HG03354 (cell line): ENCODE results near the gene FANCD2.
A peak's percentile ranks its signal among the peaks of the same experiment; 100 is the strongest.
"Not testable (repeated sequence)": the region's sequence is repeated elsewhere in the genome, so short reads cannot be mapped to it uniquely, and the experiment has no call there.

Experiments used
- ATAC-seq: cut with Tn5 transposase; IDR thresholded peaks from one replicate; pipeline ENCODE4 v1.9.1; 2021; ENCODE audit warnings: mild to moderate bottlenecking; ENCODE audit not compliant: unreplicated experiment, poor library complexity, severe bottlenecking

FANCD2 gene

DNA sequence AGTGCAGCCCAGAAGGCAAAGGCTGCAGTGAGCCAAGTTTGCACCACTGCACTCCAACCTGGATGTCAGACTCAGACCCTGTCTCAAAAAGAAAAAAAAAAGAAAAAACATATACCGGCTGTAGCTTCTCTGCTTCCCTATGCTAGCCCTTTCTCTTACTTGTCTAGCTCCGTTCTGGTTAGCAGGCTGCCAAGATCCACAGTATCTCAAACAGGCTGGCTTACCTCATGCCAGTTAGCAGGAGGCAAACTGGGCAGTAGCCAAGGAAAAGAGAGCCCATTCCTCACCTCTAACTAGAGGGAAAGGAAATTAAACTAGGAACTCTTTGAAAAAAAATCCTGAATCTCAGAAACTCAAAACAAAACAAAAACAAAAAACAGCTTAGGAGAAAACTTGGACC lies 65.2 kb downstream of the FANCD2 start:
- ATAC-seq, result not testable (repeated sequence)

DNA sequence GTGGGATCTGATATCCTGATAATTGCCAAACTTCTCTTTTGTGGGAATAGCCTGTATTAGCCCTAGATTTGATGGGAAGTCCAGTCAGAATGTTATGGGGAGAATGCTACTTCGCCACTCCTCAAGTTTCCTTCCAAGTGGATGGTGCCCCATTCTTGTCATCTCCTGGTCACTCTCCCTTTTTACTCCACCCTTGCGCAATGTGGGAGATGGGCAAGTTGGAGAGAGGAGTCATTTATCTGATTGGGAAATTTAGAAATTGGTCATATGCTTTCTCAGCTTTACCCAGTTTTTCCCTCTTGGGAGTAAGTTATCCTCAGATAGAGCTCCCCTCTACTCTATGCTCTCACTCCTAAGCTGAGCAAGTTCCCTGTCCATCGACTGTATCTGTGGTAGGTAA lies 67.4 kb downstream of the FANCD2 start:
- no peak for ATAC-seq

DNA sequence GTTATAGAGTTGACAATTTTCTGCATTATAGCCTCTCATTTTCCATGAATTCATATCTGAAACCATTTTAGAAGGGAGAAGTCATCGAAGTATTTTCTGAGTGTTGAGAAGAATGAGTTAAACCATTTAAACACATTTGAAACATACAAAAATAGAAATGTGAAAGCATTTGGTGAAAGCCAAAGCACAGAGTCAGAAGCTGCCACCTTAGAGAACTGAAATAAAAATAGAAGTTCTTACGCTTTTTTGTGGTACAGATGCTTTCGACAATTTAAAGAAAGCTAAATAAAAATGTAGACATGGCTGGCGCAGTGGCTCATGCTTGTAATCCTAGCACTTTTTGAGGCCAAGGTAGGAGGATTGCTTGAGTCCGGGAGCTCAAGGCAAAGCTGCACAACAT lies 72.8 kb downstream of the FANCD2 start:
- no peak for ATAC-seq

DNA sequence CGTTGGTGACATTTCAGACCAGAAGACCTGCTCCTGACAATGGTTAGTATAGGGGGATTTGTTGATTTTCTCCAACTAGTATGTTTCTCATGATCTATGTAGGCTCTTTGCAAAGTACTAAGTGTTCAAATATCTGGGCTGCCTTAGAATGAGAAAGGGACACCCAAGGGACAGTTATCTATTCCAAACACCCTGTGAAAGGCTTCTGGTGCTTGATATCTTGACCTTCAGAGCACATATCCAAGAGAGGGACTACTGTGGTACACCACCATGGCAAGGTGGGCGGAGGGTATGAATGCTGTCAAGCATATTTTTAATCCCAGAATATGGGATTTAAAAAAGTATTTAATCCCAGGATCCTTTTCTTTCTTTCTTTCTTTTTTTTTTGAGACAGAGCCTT lies 80.7 kb downstream of the FANCD2 start:
- ATAC-seq, result no peak

DNA sequence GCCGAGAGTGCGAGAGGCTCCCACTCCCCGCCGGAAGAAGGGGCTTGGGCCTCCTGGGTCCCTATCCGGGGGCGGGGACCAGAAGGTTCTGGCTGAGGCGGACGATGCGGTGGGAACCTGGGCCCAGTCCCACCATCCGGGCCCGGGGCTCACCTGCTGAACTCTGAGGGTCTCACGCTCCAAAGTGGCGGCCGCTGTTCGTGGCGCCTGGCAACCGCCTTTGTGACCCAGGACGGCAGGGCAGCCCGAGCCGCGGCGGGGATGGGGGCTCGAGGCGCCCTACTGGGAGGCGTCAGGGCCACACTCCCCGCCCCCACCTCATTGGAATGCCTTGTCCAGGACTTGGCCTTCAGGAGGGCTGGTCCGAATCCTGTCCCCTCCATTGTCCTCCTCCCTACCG lies 81.9 kb downstream of the FANCD2 start, which contains the start of gene FANCD2OS:
Gene FANCD2OS (minus strand): TSS at position 165 of the 400 bp plus-strand sequence. CDS start 3,481 bp downstream, outside the sequence.
- no peak for ATAC-seq

DNA sequence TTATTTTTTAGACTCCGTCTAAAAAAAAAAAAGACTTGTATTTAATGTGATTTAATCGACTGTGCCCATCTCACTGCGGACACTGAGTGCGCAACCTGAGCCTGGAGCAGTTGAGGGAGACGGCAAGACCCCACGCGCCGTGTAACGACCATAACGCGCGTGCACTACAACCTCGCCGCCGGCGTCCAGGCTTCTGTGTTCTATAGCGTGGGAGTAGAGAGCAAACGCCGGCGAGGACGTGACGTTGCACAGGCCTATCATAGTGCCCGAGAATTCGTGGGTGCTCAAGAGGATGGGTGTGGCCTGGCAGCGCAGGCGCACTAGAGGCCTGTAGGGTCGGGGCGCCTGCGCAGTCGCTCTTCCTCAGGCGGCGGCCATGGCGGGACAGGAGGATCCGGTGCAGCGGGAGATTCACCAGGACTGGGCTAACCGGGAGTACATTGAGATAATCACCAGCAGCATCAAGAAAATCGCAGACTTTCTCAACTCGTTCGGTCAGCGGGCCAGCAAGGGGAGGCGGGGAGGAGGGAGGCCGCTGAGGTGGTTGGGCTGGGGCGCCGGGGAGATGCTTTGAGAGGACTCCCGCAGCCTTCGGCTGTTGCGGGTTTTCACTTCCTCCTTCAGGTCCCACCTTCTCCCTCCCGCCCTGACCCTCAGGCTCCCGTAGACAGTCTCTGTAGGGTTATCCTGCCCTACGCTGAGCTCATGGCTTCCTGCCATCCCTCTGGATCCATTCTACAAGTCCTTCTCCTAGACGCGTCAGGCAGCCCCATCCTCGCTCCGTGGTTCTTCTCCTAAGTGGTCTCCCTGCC lies 89.3 kb downstream of the FANCD2 start, which contains the start of gene BRK1:
Gene BRK1 (plus strand): TSS at position 350 of the 812 bp plus-strand sequence. CDS start 27 bp downstream, at position 377.
- ATAC-seq, result peak; percentile 97

DNA sequence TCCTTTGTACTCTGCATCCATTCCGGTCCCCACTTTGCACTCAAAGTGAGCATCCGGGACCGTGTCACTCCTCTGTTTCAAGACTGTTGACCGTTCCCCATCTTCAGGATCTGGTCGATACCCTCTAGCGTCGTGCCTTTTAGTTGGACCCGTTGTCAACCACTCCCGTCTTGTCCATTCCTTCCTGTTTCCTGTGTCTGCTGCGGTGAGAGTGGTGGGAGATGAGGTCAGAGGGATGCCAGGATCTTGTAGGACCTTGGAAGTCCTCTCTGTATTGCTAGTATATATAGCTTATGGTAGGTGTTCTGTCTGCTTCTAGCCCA lies 89.9 kb downstream of the FANCD2 start:
- ATAC-seq, result peak; percentile 25

DNA sequence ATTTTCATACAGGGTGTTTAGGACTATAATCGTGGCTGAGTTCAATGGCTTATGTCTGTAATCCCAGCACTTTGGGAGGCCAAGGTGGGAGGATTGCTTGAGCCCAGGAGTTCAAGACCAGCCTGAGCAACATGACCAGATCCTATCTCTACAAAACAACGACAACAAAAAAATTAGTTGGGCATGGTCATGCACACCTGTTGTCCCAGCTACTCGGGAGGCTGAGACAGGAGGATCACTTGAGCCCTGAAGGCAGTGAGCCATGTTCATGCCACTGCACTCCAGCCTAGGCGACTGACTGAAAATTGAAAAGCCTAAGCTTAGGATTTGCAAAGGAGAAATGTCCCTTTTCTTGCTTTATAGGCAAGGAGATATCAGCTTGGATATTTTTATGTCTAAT lies 90.7 kb downstream of the FANCD2 start:
- no peak for ATAC-seq

DNA sequence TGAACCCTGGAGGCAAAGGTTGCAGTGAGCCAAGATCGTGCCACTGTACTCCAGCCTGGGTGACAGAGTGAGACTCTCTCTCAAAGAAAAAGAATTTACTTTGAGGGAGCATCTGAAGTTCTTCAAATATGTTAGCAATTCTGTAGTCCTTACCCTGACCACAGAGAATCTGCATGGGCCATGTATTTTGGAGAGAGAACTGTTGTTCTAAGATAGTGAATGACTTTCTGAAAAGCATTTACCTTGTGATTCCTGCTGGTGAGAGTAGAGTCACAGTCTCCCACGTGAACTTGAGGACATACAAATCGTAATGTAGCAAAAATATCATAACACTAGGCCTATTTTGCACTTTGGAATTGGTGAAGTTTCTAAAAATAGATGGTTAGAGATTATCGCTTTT lies 93.1 kb downstream of the FANCD2 start:
- no peak for ATAC-seq

DNA sequence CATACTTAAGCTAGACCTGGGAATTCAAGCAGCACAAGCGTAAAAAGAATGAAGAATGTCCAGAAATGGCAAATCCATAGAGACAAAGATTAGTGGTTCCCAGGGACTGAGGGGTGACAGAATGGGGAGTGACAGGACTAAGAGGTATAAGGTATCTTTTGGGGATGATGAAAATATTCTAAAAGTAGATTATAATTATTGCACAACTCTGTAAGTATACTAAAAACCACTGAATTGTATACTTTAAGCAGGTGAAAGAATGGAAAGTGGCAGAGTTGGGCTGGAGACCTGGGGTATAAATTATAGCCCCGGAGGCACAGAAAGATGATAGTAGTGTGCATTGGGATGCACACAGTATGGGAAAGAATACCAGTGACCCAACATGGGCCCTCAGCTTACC lies 94.8 kb downstream of the FANCD2 start:
- no peak for ATAC-seq

DNA sequence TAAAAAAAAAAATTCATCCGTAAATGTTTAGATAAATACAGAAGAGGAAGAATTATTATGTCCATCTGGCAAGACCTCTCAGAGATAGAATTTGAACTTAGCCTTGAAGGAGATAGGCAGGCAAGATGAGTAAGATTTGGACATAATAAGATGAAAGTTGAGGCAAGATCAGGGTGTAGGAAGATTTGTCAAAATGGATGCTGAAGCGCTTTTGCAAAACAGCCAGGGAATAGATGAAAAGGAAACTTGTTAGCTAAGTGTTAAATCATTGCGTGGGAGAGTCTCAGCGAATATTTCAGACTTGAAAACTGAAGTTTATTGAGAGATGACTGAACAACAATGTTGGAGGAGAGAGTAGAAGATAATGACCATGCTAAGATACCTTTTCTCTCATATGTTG lies 96.5 kb downstream of the FANCD2 start:
- ATAC-seq, result no peak

DNA sequence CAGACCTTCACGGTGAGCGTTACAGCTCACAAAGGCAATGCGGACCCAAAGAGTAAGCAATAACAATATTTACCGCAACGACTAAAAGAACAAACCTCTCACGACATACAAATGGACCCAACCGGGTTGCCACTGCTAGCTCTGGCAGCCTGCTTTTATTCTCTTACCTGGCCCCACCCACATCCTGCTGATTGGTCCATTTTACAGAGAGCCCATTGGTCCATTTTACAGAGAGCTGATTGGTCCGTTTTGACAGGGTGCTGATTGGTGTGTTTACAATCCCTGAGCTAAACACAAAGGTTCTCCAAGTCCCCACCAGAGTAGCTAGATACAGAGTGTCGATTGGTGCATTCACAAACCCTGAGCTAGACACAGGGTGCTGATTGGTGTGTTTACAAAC lies 109.6 kb downstream of the FANCD2 start:
- ATAC-seq, result not testable (repeated sequence)

DNA sequence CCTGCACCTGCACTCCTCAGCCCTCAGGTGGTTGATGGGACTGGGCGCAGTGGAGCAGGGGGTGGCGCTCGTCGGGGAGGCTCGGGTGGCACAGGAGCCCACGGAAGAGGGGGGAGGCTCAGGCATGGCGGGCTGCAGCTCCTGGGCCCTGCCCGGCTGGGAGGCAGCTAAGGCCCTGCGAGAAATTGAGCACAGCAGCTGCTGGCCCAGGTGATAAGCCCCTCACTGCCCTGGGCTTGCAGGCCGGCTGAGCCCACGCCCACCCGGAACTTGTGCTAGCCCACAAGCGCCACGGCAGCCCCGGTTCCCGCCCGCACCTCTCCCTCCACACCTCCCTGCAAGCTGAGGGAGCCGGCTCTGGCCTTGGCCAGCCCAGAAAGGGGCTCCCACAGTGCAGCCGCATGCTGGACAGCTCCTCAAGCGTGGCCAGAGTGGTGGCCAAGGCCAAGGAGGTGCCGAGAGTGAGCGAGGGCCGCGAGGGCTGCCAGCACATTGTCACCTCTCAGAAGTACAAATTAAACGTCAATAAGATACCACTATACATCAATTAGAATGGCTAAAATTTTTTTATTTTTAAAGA lies 110.3 kb downstream of the FANCD2 start:
- ATAC-seq, result no peak

DNA sequence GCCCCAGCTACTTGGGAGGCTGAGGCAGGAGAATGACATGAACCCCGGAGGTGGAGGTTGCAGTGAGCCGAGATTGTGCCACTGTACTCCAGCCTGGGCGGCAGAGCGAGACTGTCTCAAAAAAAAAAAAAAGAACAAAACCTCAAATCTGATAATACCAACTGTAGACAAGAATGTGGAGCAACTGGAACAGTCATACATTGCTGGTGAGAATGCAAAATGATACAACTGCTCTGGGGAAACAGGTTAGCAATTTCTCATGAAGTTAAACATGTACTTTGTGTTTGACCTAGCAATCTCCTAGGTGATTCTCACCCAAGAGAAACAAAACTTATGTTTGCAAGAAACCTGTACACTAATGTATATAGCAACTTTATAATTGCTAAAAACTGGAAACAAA lies 110.9 kb downstream of the FANCD2 start:
- ATAC-seq, result no peak

DNA sequence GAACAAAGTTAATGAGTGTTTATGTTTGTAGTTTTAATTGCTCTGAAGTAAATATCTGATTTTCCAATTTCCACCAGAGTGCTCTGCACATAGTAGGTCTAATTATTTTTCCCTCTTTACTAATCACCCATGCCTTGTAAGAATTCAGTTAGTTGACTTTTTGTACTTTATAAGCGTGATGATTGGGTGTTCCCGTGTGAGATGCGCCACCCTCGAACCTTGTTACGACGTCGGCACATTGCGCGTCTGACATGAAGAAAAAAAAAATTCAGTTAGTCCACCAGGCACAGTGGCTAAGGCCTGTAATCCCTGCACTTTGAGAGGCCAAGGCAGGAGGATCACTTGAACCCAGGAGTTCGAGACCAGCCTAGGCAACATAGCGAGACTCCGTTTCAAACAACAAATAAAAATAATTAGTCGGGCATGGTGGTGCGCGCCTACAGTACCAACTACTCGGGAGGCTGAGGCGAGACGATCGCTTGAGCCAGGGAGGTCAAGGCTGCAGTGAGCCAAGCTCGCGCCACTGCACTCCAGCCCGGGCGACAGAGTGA lies 114.8 kb downstream of the FANCD2 start:
- ATAC-seq, result no peak

DNA sequence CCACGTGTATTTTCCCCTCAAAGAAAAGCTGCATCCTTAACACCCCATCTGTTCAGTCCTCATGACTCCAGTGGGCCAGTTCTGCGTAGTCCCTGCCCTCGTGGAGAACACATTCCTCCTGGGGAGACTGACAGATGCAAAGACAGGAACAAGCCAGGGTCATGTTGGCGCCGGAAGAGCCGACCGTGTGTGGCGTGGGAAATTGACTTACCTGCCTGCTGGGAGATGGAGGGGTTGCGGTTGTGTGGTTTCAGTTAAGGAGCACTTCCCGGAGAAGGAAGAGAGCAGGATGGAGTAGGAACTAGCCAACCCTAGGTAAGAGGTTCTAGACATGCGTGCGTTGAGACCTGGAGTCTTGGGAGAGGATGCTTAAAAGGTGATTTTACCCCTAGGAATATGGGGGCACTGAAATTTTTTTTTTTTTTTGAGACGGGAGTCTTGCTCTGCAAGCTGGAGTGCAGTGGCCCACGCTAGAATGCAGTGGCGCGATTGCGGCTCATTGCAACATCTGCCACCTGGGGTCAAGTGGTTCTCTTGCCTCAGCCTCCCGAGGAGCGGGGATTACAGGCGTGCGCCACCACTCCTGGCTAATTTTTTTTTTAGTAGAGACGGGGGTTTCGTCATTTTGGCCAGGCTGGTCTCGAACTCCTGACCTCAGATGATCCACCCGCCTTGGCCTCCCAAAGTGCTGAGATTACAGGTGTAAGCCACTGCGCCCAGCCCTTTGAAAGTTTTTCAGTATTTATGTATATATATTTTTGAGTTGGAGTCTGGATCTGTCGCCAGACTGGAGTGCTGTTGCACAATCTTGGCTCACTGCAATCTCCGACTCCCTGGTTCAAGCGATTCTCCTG lies 116.7 kb downstream of the FANCD2 start:
- no peak for ATAC-seq

DNA sequence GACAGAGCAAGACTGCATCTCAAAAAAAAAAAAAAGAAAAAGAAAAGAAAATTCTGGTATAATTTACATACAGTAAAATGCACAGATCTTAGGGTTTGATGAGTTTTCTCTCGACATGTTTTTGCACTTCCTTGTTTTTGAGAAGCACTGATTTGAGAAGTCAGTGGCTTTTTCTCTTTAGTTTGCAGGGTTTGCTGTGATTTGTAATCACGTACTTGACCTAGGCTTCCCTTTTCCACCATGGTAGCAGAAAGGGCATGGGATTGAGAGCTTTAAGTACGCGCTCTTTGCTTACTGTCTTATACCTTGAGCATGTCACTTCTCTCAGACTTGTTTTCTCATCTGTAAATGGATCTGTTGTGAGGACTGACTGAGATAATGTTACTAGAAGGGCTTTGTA lies 119.4 kb downstream of the FANCD2 start:
- no peak for ATAC-seq

DNA sequence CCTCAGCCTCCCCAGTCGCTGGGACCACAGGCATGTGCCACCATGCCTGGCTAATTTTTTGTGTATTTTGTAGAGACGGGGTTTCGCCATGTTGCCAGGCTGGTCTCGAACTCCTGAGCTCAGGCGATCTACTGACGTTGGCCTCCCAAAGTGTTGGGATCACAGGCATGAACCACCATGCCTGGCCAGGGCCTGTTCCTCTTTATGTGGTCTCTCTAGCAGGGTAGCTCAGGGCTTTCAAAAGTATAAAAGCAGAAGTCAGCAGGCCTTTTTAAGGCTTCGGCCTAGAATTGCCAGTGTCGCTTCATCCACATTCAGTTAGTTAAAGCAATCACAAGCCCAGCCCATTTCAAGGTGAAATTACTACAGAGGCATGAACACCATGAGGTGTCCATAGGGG lies 123.0 kb downstream of the FANCD2 start:
- ATAC-seq, result no peak

DNA sequence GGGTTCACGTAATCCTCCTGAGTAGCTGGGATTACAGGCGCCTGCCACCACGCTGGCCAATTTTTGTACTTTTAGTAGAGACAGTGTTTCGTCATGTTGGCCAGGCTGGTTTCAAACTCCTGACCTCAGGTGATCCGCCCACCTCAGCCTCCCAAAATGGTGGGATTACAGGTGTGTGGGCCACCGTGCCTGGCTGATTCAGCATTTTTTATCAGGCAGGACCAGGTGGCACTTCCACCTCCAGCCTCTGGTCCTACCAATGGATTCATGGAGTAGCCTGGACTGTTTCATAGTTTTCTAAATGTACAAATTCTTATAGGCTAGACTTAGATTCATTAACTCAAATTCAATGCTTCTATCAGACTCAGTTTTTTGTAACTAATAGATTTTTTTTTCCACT lies 124.8 kb downstream of the FANCD2 start:
- ATAC-seq, result no peak
